BLaER1 (cell line): ENCODE results near the gene RCN2.

ENCODE experiments used
- H3K27ac ChIP-seq: shearing (Covaris generic); formaldehyde crosslinking; 2 replicates; pipeline ENCODE4 v1.8.1; 2022
- H3K27me3 ChIP-seq: shearing (Covaris generic); formaldehyde crosslinking; 2 replicates; pipeline ENCODE4 v1.8.1; 2022
- H3K36me3 ChIP-seq: shearing (Covaris generic); formaldehyde crosslinking; 2 replicates; pipeline ENCODE4 v1.8.1; 2022
- H3K4me1 ChIP-seq: shearing (Covaris generic); formaldehyde crosslinking; 2 replicates; pipeline ENCODE4 v1.8.1; 2022
- H3K4me2 ChIP-seq: shearing (Covaris generic); formaldehyde crosslinking; 2 replicates; pipeline ENCODE4 v1.8.1; 2022
- H3K4me3 ChIP-seq: shearing (Covaris generic); formaldehyde crosslinking; 2 replicates; pipeline ENCODE4 v1.8.1; 2022
- H3K9ac ChIP-seq: shearing (Covaris generic); formaldehyde crosslinking; 2 replicates; pipeline ENCODE4 v1.8.1; 2022
- H3K9me3 ChIP-seq: shearing (Covaris generic); formaldehyde crosslinking; 2 replicates; pipeline ENCODE4 v1.8.1; 2022
- H4K20me1 ChIP-seq: shearing (Covaris generic); formaldehyde crosslinking; 2 replicates; pipeline ENCODE4 v1.8.1; 2022
- Cebpa-rat ChIP-seq: shearing (Covaris generic); IDR thresholded peaks from 2 replicates; pipeline ENCODE4 v1.8.1; 2022

The RCN2 gene

DNA sequence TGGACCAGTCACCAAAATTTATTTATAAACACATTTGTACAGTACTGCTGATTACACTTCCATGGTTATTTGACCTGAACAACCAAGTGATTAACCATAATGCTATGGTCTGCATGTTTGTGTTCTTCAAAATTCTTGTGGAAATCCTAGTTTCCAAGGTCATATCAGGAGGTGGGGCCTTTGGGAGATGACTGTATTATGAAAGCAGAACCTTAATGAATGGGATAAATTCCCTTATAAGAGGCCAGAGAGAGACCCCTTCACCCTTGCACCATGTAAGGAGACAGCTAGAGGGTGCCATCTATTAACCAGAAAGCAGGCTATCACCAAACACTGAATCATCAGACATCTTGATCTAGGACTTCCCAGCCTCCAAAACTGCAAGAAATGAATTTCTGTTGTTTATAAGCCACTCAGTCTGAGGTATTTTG lies 28.3 kb upstream of the RCN2 start:
- H3K36me3 ChIP-seq = 0 out of 2 replicates have a peak, but pooled peaks cover 3% of the 10 kb centered on the region

DNA sequence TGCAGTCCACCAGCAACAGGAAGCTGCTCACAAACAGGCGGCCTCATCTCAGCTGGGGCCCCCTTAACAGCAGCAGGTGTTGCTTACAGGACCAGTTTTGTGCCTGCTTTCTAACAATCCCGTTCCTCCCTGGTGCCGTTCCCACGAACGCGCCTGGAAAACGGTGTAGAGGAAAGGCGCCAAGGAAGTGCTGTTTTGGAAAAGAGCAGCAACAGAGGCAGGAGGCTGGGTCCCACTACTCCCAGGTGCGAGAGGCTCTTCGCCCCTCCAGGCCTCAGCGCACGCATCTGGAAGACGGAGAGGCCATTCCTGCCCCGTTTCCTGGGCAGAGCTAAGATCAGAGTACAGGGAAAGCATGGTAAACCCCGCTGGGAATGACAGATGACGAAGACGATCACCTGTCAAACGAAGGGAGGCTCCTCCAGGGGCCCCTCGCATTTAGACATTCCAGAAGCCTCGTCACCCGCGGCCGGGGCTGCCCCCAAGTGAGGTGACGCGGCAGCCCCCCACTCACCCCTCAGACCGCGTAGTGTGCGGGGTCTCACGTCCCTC lies 27.0 kb upstream of the RCN2 start:
- 0 out of 2 replicates have a peak, but pooled peaks cover under 1% of the 10 kb centered on the region for H3K9me3 ChIP-seq
- peak overlapping the region; percentile 85 for H3K27ac ChIP-seq
- H3K4me1 ChIP-seq = peaks cover 30% of the 10 kb centered on the region
- no peak for TF ChIP-seq Cebpa-rat
- H3K27me3 ChIP-seq = no peaks in the 10 kb centered on the region
- H3K9ac ChIP-seq = peak overlapping the region; percentile 89
- no peaks in the 10 kb centered on the region for H3K36me3 ChIP-seq
- H4K20me1 ChIP-seq = no peaks in the 10 kb centered on the region
- H3K4me2 ChIP-seq = peak overlapping the region; percentile 99
- H3K4me3 ChIP-seq = peak overlapping the region; percentile 89

More for the DNA sequence above, 28.3 kb upstream of the RCN2 start:
- H3K9ac ChIP-seq = no peak overlapping the region
- peaks cover 12% of the 10 kb centered on the region for H3K9me3 ChIP-seq
- H3K4me1 ChIP-seq = peaks cover 30% of the 10 kb centered on the region
- no peaks in the 10 kb centered on the region for H4K20me1 ChIP-seq
- TF ChIP-seq Cebpa-rat = no peak
- no peak overlapping the region for H3K27ac ChIP-seq
- H3K27me3 ChIP-seq = no peaks in the 10 kb centered on the region
- H3K4me3 ChIP-seq = no peak overlapping the region
- peak overlapping the region; percentile 99 for H3K4me2 ChIP-seq

DNA sequence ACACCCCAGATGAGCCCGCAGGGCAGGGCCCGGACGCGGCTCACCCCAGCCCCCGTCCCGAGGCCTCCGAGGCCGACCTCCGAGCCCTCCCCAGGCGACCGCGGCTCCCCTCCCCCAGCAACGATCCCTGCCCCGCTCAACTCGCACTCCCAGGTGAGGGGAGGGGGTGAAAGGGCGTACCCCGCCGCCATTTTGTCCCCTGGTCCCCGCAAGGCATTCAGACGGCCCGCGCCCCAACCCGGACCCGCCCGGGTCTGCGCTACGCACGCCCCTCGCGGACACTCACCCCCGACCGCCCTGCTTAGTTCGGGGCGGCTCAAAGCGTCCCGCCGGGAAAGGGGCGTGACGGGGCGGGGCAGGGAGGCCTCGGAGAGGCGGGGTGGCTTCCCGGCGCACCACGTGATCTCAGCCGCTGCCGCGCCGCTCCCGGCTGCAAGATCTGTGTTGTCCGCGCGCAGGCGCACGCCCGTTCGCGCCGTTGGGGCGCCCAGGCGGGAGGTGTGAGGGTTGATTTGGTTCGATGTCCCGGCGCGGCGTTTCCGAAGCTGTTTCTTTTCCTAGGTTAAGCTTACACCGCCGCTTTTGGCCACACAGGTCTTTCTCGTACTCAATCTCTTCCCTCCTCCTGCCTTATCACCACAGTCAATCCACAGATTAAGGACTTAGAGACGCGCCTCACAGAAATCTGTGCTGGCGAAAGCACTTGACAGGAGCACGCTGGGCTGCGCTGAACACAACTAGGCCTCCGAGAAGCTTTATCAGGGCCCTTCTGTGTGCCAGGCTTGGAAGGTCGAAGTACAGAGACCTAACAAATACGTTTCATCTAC lies 26.3 kb upstream of the RCN2 start, which contains the start of gene SCAPER:
Gene SCAPER, minus strand, starts transcription at position 328 of the 827 bp plus-strand sequence. CDS start 21,523 bp downstream, outside the sequence.
- TF ChIP-seq Cebpa-rat = no peak
- Histone ChIP-seq H3K4me1 (peaks cover 30% of the 10 kb centered on the region), H3K4me2 (peak within 1 kb of the TSS; percentile 99), H3K9ac (peak within 1 kb of the TSS; percentile 89), H3K9me3 (no peaks in the 10 kb centered on the region), H3K36me3 (no peaks in the 10 kb centered on the region), H4K20me1 (no peaks in the 10 kb centered on the region), H3K27ac (peak within 1 kb of the TSS; percentile 85), H3K4me3 (peak within 1 kb of the TSS; percentile 89), H3K27me3 (no peaks in the 10 kb centered on the region)

DNA sequence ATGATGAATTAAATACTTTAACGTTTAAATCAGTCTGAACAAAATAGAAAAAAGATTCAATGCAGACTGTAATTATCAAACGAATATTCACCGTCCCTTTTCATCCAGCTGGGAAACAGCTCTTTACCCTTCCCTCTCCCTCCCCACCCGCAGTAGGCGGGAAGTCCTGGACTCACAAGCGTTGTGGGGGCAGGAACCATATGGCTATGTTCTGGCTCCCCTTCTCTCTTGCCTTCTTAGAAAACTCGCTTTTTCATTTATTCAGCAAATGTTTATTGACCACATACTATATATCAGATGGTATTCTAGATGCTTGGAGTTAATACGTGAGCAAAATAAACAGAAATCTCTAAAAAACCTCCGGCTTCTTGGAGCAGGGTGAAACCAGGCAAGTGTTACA lies 25.7 kb upstream of the RCN2 start:
- H3K4me2 ChIP-seq = peak overlapping the region; percentile 99
- H3K36me3 ChIP-seq = no peaks in the 10 kb centered on the region
- H3K27ac ChIP-seq = no peak overlapping the region
- no peak for TF ChIP-seq Cebpa-rat
- H3K9me3 ChIP-seq = no peaks in the 10 kb centered on the region
- peaks cover 30% of the 10 kb centered on the region for H3K4me1 ChIP-seq
- no peaks in the 10 kb centered on the region for H4K20me1 ChIP-seq
- no peak overlapping the region for H3K9ac ChIP-seq
- H3K27me3 ChIP-seq = no peaks in the 10 kb centered on the region
- H3K4me3 ChIP-seq = peak overlapping the region; percentile 89; the same call in 1 of the 2 replicates

DNA sequence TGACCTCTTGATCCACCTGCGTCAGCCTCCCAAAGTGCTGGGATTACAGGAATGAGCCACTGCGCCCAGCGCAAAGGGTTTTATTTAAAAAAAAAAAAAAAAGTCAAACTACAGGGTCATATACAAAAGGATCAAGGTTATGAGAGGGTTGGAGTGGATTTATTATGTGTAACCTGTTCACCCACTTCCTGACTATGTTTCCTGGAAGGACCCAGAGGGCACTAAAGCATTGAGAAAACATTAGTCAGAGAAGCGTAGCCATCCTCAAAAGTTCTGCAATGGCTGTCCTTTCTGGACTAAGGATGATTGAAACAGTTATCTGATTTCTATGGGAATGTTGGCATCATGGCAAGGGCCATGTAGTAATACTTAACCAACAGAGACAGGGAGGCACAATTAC lies 19.1 kb upstream of the RCN2 start:
- H3K27ac ChIP-seq = no peak overlapping the region
- no peak overlapping the region for H3K9ac ChIP-seq
- H3K27me3 ChIP-seq = no peaks in the 10 kb centered on the region
- no peaks in the 10 kb centered on the region for H4K20me1 ChIP-seq
- TF ChIP-seq Cebpa-rat = no peak
- H3K9me3 ChIP-seq = no peaks in the 10 kb centered on the region
- H3K4me3 ChIP-seq = no peak overlapping the region
- no peak overlapping the region for H3K4me2 ChIP-seq
- H3K4me1 ChIP-seq = no peaks in the 10 kb centered on the region
- no peaks in the 10 kb centered on the region for H3K36me3 ChIP-seq

DNA sequence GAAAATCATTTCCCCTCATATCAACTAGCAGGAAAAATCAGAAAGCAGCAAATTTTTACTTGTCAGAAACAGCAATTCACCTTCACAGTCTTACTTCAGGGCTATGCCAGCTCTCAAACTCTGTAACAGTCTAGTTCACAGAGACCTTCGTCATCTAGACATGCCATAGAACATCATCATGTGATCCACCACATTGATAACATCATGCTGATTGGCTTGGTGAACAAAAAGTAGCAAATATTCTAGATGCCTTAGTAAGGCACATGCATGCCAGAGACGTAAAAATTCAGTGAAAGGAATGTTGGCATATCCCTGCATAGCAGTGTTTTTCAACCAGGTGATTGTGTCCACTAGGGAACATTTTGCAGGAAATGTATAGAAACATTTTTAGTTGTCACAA lies 17.8 kb upstream of the RCN2 start:
- no peaks in the 10 kb centered on the region for H3K4me1 ChIP-seq
- no peak overlapping the region for H3K4me2 ChIP-seq
- no peaks in the 10 kb centered on the region for H3K9me3 ChIP-seq

DNA sequence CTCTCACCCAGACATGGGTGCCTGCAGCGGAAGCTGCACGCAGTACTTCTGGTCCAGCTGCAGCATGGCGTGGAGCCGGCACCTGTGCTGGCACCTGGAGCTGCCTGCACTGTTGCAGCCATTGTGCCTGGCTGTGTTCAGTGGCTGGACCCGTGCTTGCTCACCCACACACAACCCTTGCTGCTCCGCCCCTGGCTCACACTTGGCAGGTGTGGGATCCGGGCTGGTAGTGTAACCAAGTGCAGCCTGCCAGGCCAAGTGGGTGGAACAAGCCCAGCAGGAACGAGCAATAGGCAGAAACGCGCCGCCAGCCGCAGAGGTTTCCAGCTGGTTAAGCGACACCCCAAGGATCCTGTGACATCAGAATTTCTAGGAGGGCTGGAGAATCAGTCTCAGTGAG lies 15.2 kb upstream of the RCN2 start:
- H4K20me1 ChIP-seq = no peaks in the 10 kb centered on the region
- H3K4me1 ChIP-seq = no peaks in the 10 kb centered on the region
- H3K4me3 ChIP-seq = no peak overlapping the region
- no peaks in the 10 kb centered on the region for H3K27me3 ChIP-seq
- no peaks in the 10 kb centered on the region for H3K9me3 ChIP-seq
- H3K27ac ChIP-seq = no peak overlapping the region
- no peak overlapping the region for H3K9ac ChIP-seq
- no peak for TF ChIP-seq Cebpa-rat
- no peak overlapping the region for H3K4me2 ChIP-seq
- no peaks in the 10 kb centered on the region for H3K36me3 ChIP-seq

More for the DNA sequence above, 17.8 kb upstream of the RCN2 start:
- H3K4me3 ChIP-seq = no peak overlapping the region
- no peak overlapping the region for H3K9ac ChIP-seq
- no peak overlapping the region for H3K27ac ChIP-seq
- H3K36me3 ChIP-seq = no peaks in the 10 kb centered on the region
- no peaks in the 10 kb centered on the region for H4K20me1 ChIP-seq
- no peak for TF ChIP-seq Cebpa-rat
- H3K27me3 ChIP-seq = no peaks in the 10 kb centered on the region

DNA sequence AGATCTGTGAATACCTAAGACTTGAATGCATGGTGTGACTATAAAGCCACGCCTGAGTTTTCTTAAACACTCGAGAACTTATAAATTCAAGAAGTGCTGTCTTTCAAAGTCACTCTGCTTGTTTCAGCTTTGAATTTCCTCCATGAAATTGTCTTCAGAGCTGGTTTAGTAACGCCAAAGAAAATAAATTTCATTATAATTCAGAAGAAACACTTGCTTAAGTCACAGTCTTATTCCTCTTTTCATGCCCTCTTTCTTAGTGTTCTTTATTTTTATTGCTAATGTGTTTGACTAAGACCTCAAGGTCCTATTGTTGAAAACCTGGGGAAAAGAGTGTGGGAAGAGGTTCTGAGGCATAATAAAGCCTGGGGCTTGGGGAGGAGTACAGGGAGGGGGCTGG lies 3.3 kb upstream of the RCN2 start:
- no peak overlapping the region for H3K9ac ChIP-seq
- peaks cover under 1% of the 10 kb centered on the region; the same call in 1 of the 2 replicates for H3K36me3 ChIP-seq
- TF ChIP-seq Cebpa-rat = no peak
- no peaks in the 10 kb centered on the region for H3K9me3 ChIP-seq
- no peak overlapping the region for H3K4me2 ChIP-seq
- H3K4me3 ChIP-seq = no peak overlapping the region
- no peaks in the 10 kb centered on the region for H3K27me3 ChIP-seq
- no peak overlapping the region for H3K27ac ChIP-seq
- peaks cover 17% of the 10 kb centered on the region for H3K4me1 ChIP-seq
- no peaks in the 10 kb centered on the region for H4K20me1 ChIP-seq

DNA sequence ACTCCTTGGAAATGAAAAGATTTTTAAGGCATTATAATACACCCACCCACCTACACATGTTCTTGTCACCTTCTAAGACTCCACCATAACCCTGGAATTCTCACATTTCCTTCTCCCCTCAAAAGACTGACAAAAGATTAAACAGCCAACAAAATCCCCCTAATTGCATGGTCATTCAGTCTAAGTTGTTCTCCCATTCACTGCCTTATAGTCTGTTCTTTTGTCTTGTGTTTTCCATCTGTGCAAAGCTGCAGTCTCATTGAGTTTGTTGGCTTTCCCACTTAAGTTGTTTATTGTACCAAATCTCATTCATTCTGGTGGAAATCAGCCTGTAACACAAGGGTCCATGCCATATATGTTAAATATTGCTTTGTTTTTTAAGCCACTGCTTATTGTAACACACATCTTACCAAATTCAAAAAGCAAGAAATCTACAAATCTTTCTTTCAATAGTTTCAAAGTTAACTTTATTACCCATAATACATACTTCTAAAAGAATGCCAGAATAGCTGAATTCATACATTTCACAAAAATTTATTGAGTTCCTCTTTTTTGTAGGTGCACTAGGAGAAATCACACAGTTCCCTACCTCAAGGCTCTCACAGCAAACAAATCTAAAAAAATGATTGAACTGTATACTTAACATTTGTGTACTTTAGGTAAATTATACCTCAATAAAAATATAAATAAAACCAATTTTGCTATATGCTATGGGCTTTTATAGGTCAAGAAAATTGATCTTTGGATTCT lies 2.4 kb upstream of the RCN2 start:
- no peaks in the 10 kb centered on the region for H4K20me1 ChIP-seq
- no peaks in the 10 kb centered on the region for H3K27me3 ChIP-seq
- no peaks in the 10 kb centered on the region for H3K9me3 ChIP-seq
- H3K4me1 ChIP-seq = peaks cover 27% of the 10 kb centered on the region
- no peak overlapping the region for H3K4me3 ChIP-seq
- no peak overlapping the region for H3K4me2 ChIP-seq
- no peak overlapping the region for H3K27ac ChIP-seq
- H3K36me3 ChIP-seq = peaks cover 10% of the 10 kb centered on the region; the same call in 1 of the 2 replicates
- no peak overlapping the region for H3K9ac ChIP-seq
- TF ChIP-seq Cebpa-rat = no peak
